ENCODE data around the gene SMCO1.
"Not testable (repeated sequence)": the region's sequence is repeated elsewhere in the genome, so short reads cannot be mapped to it uniquely, and the experiment has no call there.

The SMCO1 gene

DNA sequence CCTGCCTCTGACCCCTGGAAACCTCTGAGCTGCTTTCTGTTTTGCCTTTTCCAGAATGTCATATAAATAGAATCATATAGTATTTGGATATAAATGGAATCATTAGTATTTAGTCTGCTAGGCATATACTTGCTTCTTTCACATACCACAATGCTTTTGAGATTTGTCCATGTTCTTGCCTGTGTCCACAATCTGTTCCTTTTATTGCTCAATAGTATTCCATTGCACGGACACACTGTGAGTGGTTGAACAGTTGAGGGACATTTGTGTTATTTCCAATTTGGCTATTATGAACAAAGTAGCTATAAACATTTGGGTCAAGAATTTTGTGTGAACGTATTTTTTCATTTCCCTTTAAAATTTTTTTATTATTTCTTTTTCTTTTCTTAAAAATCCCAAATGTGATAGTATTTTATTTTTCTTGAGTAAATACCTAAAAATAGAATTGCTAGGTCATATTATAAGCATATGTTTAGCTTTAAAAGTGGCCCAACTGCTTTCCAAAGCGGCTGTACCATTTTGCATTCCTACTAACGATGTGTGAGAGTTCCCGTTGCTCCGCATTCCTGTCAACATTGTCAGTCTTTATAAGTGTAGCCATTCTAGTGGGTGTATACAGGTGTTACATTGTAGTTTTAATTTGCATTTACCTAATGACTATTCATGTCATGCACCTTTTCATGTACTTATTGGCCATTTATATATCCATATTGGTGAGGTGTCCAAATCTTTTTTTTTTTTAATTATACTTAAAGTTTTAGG, 26.7 kb upstream of the SMCO1 start:
- intact Hi-C loops (cut with micrococcal nuclease), result no loop called here
- peaks cover 9% of the 10 kb centered on the region for H3K4me1 Mint-ChIP-seq (ENCODE audit: low read depth)
- H3K4me3 Mint-ChIP-seq, result no peak overlapping the region
- H3K27me3 Mint-ChIP-seq, result no peaks in the 10 kb centered on the region
- H3K9me3 Mint-ChIP-seq, result no peaks in the 10 kb centered on the region
- no peak overlapping the region for H3K27ac Mint-ChIP-seq
- H3K36me3 Mint-ChIP-seq (ENCODE audit: low read depth), result no peaks in the 10 kb centered on the region

GRCh38 chr3:196537319-196537984, 22.3 kb upstream of the SMCO1 start:
- intact Hi-C loops (cut with micrococcal nuclease), result no loop called here
- Mint-ChIP-seq H3K4me3 (no peak overlapping the region), H3K27me3 (no peaks in the 10 kb centered on the region), H3K36me3 (ENCODE audit: low read depth) (no peaks in the 10 kb centered on the region), H3K4me1 (ENCODE audit: low read depth) (peaks cover 9% of the 10 kb centered on the region), H3K27ac (no peak overlapping the region), H3K9me3 (no peaks in the 10 kb centered on the region)

- H3K27ac Mint-ChIP-seq, result no peak overlapping the region
- peaks cover 8% of the 10 kb centered on the region for H3K36me3 Mint-ChIP-seq (ENCODE audit: low read depth)
- no peaks in the 10 kb centered on the region for H3K27me3 Mint-ChIP-seq
- intact Hi-C loops (cut with micrococcal nuclease), result no loop called here
- peaks cover 13% of the 10 kb centered on the region for H3K9me3 Mint-ChIP-seq
- no peak overlapping the region for H3K4me3 Mint-ChIP-seq
- H3K4me1 Mint-ChIP-seq (ENCODE audit: low read depth), result peaks cover 17% of the 10 kb centered on the region
Measured at GRCh38 chr3:196533260-196533681, 18.1 kb upstream of the SMCO1 start.

- no peak overlapping the region for H3K4me3 Mint-ChIP-seq
- intact Hi-C loops (cut with micrococcal nuclease), result no loop called here
- no peak overlapping the region for H3K27ac Mint-ChIP-seq
- H3K36me3 Mint-ChIP-seq (ENCODE audit: low read depth), result peaks cover 8% of the 10 kb centered on the region
- peaks cover 13% of the 10 kb centered on the region for H3K9me3 Mint-ChIP-seq
- H3K27me3 Mint-ChIP-seq, result no peaks in the 10 kb centered on the region
- H3K4me1 Mint-ChIP-seq (ENCODE audit: low read depth), result peaks cover 18% of the 10 kb centered on the region
Measured at GRCh38 chr3:196531418-196531817, 16.3 kb upstream of the SMCO1 start.

DNA sequence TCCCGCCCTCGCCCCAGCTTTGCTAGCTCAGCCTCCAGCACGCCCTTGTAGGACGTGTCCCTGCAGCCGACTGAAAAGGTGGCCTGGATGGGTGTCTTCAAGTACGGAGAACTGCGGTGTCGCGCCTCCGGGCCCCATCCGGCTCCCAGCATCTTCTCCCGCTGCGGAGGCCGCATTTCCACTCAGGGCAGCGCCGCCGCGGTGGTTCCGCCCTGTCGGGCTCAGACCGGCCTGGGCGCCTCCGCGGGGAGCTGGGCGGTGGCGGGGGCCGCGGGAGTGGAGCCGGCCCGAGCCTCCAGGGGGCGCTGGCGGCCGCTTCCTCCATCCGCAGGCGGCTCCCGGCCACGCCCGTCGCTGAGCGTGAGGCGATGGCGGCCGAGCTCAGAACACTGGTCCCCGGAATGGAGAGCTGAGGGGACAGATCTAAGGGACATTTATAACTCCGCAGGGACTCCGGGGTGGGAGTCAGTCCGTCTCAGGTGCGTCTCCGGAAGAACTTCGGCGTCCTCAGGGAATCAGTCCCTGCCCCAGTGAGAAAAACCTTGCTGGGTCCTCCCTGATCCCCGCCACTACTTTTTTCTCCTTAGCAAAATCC, 13.6 kb upstream of the SMCO1 start:
- Mint-ChIP-seq H3K27ac (peak overlapping the region; percentile 87), H3K4me3 (peak overlapping the region; percentile 70), H3K9me3 (peaks cover 13% of the 10 kb centered on the region), H3K27me3 (no peaks in the 10 kb centered on the region), H3K4me1 (ENCODE audit: low read depth) (peaks cover 18% of the 10 kb centered on the region), H3K36me3 (ENCODE audit: low read depth) (peaks cover 8% of the 10 kb centered on the region)
- intact Hi-C loops (cut with micrococcal nuclease), result no loop called here

GRCh38 chr3:196525141-196525540, 10.0 kb upstream of the SMCO1 start:
- Mint-ChIP-seq H3K9me3 (peaks cover 22% of the 10 kb centered on the region), H3K4me1 (ENCODE audit: low read depth) (peaks cover 18% of the 10 kb centered on the region), H3K36me3 (ENCODE audit: low read depth) (no peaks in the 10 kb centered on the region), H3K27ac (no peak overlapping the region), H3K27me3 (no peaks in the 10 kb centered on the region), H3K4me3 (no peak overlapping the region)
- intact Hi-C loops (cut with micrococcal nuclease), result no loop called here

GRCh38 chr3:196524527-196524926, 9.4 kb upstream of the SMCO1 start:
- Mint-ChIP-seq H3K4me3 (no peak overlapping the region), H3K36me3 (ENCODE audit: low read depth) (no peaks in the 10 kb centered on the region), H3K4me1 (ENCODE audit: low read depth) (peaks cover 18% of the 10 kb centered on the region), H3K27me3 (no peaks in the 10 kb centered on the region), H3K9me3 (peaks cover 28% of the 10 kb centered on the region), H3K27ac (no peak overlapping the region)
- intact Hi-C loops (cut with micrococcal nuclease), result no loop called here

DNA sequence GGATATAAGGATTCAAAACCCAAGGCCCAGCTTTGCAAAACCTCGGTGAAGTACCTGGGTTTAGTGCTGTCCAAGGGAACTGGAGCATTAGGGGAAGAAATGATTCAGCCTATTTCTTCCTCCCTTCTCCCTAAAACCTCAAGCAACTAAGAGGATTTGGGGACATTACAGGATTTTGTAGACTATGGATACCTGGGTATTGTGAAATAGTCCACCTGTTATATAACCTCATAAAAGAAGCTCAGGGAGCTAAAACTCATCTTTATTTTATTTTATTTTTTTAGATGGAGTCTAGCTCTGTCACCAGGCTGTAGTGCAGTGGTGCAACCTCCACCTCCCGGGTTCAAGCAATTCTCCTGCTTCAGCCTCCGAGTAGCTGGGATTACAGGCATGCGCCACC, 8.7 kb upstream of the SMCO1 start:
- peaks cover 15% of the 10 kb centered on the region for H3K4me1 Mint-ChIP-seq (ENCODE audit: low read depth)
- H3K9me3 Mint-ChIP-seq, result peaks cover 35% of the 10 kb centered on the region
- no peak overlapping the region for H3K27ac Mint-ChIP-seq
- no peaks in the 10 kb centered on the region for H3K36me3 Mint-ChIP-seq (ENCODE audit: low read depth)
- H3K27me3 Mint-ChIP-seq, result no peaks in the 10 kb centered on the region
- intact Hi-C loops (cut with micrococcal nuclease), result no loop called here
- H3K4me3 Mint-ChIP-seq, result no peak overlapping the region

GRCh38 chr3:196521291-196521690, 6.1 kb upstream of the SMCO1 start:
- intact Hi-C loops (cut with micrococcal nuclease); H3K36me3 Mint-ChIP-seq (ENCODE audit: low read depth); H3K27ac Mint-ChIP-seq; H3K4me1 Mint-ChIP-seq (ENCODE audit: low read depth); H3K27me3 Mint-ChIP-seq; H3K4me3 Mint-ChIP-seq: not testable (repeated sequence)
- H3K9me3 Mint-ChIP-seq, result peaks cover 46% of the 10 kb centered on the region

- no peaks in the 10 kb centered on the region for H3K36me3 Mint-ChIP-seq (ENCODE audit: low read depth)
- H3K9me3 Mint-ChIP-seq, result peaks cover 46% of the 10 kb centered on the region
- no peaks in the 10 kb centered on the region for H3K27me3 Mint-ChIP-seq
- H3K27ac Mint-ChIP-seq, result no peak overlapping the region
- H3K4me3 Mint-ChIP-seq, result no peak overlapping the region
- intact Hi-C loops (cut with micrococcal nuclease), result loop anchor here (2.0 kb wide), 2 partner anchors 33 to 267 kb away; no protein-coding TSS in a partner anchor
- no peaks in the 10 kb centered on the region for H3K4me1 Mint-ChIP-seq (ENCODE audit: low read depth)
Measured at GRCh38 chr3:196519718-196520082, 4.6 kb upstream of the SMCO1 start.

GRCh38 chr3:196518966-196519717, 4.0 kb upstream of the SMCO1 start:
- Mint-ChIP-seq H3K27me3 (no peaks in the 10 kb centered on the region), H3K27ac (no peak overlapping the region), H3K4me1 (ENCODE audit: low read depth) (no peaks in the 10 kb centered on the region), H3K4me3 (no peak overlapping the region), H3K36me3 (ENCODE audit: low read depth) (no peaks in the 10 kb centered on the region), H3K9me3 (peaks cover 46% of the 10 kb centered on the region)
- intact Hi-C loops (cut with micrococcal nuclease), result loop anchor here (2.0 kb wide), 2 partner anchors 32 to 266 kb away; no protein-coding TSS in a partner anchor

DNA sequence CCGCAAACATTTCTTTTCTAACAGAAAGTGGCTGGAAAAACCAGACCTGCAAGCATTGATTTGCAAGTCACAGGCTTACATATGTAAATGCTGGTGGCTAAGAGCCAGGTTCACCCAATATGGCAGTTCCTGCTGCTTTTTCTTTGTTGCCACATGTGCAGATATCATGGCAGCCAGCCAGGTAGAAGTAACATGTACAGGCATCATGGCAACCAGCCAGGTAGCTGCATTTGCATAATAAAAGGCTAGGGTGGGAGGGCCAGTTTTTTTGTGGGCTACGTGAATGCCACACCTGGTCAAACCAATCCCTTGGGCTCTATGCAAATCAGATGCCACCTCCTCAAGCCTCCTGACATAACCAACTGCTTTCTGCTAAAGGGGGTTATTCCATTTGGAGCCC, 2.8 kb upstream of the SMCO1 start:
- H3K36me3 Mint-ChIP-seq (ENCODE audit: low read depth), result no peaks in the 10 kb centered on the region
- no peak overlapping the region for H3K27ac Mint-ChIP-seq
- no peaks in the 10 kb centered on the region for H3K4me1 Mint-ChIP-seq (ENCODE audit: low read depth)
- peaks cover 46% of the 10 kb centered on the region for H3K9me3 Mint-ChIP-seq
- no peaks in the 10 kb centered on the region for H3K27me3 Mint-ChIP-seq
- no peak overlapping the region for H3K4me3 Mint-ChIP-seq
- intact Hi-C loops (cut with micrococcal nuclease), result loop anchor here (2.0 kb wide), 2 partner anchors 31 to 265 kb away; no protein-coding TSS in a partner anchor

- no peak overlapping the region for H3K4me3 Mint-ChIP-seq
- H3K4me1 Mint-ChIP-seq (ENCODE audit: low read depth), result no peaks in the 10 kb centered on the region
- intact Hi-C loops (cut with micrococcal nuclease), result no loop called here
- no peaks in the 10 kb centered on the region for H3K36me3 Mint-ChIP-seq (ENCODE audit: low read depth)
- H3K27me3 Mint-ChIP-seq, result no peaks in the 10 kb centered on the region
- H3K9me3 Mint-ChIP-seq, result peaks cover 45% of the 10 kb centered on the region
- no peak overlapping the region for H3K27ac Mint-ChIP-seq
Measured at GRCh38 chr3:196517162-196517800, 2.1 kb upstream of the SMCO1 start.

All from dendritic cell treated with granulocyte-macrophage colony-stimulating factor and Interleukin-4, amounts not matched to agents 40 ng/mL and 50 ng/mL, for 4 days (primary cell).